Smooth muscle cell of the brain vasculature (primary cell): ENCODE data around the gene CNTRL.
"Not testable (repeated sequence)": the region's sequence is repeated elsewhere in the genome, so short reads cannot be mapped to it uniquely, and the experiment has no call there.

Experiments
- DNase-seq: peaks from one replicate; pipeline ENCODE4 v3.0.0-alpha.2; 2012; ENCODE audit warnings: low read depth, low spot score

CNTRL gene

GRCh38 chr9:121074370-121075250 is at the start of gene CNTRL:
Gene CNTRL (plus strand): TSS chr9:121074955. CDS start chr9:121088327, 13,372 bp downstream.
- peak; percentile 53 for DNase-seq

GRCh38 chr9:121026260-121026691 is 48.5 kb upstream of the CNTRL start:
- DNase-seq, result no peak

GRCh38 chr9:121026768-121027167 is 48.0 kb upstream of the CNTRL start:
- DNase-seq, result no peak

- not testable (repeated sequence) for DNase-seq
Measured at GRCh38 chr9:121028285-121028684, 46.5 kb upstream of the CNTRL start.

GRCh38 chr9:121029469-121029868 is 45.3 kb upstream of the CNTRL start:
- no peak for DNase-seq

GRCh38 chr9:121034529-121034928 is 40.2 kb upstream of the CNTRL start:
- no peak for DNase-seq

- DNase-seq, result not testable (repeated sequence)
Measured at GRCh38 chr9:121035717-121036116, 39.0 kb upstream of the CNTRL start.

GRCh38 chr9:121038362-121038761 is 36.4 kb upstream of the CNTRL start:
- no peak for DNase-seq

GRCh38 chr9:121038804-121039203 is 36.0 kb upstream of the CNTRL start:
- DNase-seq, result no peak

- DNase-seq, result no peak
Measured at GRCh38 chr9:121048175-121048574, 26.6 kb upstream of the CNTRL start.

- DNase-seq, result no peak
Measured at GRCh38 chr9:121048618-121049017, 26.1 kb upstream of the CNTRL start.

GRCh38 chr9:121050128-121050988 is 24.4 kb upstream of the CNTRL start, which contains the start of gene C5:
Gene C5 (minus strand): TSS chr9:121050275. CDS start chr9:121050246, 29 bp downstream.
- no peak for DNase-seq

- no peak for DNase-seq
Measured at GRCh38 chr9:121053544-121053943, 21.2 kb upstream of the CNTRL start.

GRCh38 chr9:121055642-121056143 is 19.1 kb upstream of the CNTRL start:
- DNase-seq, result no peak

GRCh38 chr9:121057821-121058220 is 16.9 kb upstream of the CNTRL start:
- DNase-seq, result no peak

- no peak for DNase-seq
Measured at GRCh38 chr9:121059513-121059912, 15.2 kb upstream of the CNTRL start.

GRCh38 chr9:121059998-121060636 is 14.6 kb upstream of the CNTRL start:
- DNase-seq, result peak; percentile 55

- no peak for DNase-seq
Measured at GRCh38 chr9:121066850-121067249, 7.9 kb upstream of the CNTRL start.

- DNase-seq, result no peak
Measured at GRCh38 chr9:121067640-121068039, 7.1 kb upstream of the CNTRL start.

- no peak for DNase-seq
Measured at GRCh38 chr9:121069396-121069795, 5.4 kb upstream of the CNTRL start.

- no peak for DNase-seq
Measured at GRCh38 chr9:121071370-121071755, 3.4 kb upstream of the CNTRL start.
